ACHN (cell line): ENCODE measurements around the gene GALNT16.

Experiments
- DNase-seq: peaks from one replicate; pipeline ENCODE4 v3.0.0-alpha.2; 2015
- in situ Hi-C: cut with HindIII; loops from 2 replicates; pipeline ENCODE4 v1.10.0; 2017; ENCODE audit warnings: low sequenced_read_pairs, low pct_ligation_motif_present, low pct_unique_long_range_greater_than_20kb

GALNT16 gene

DNA sequence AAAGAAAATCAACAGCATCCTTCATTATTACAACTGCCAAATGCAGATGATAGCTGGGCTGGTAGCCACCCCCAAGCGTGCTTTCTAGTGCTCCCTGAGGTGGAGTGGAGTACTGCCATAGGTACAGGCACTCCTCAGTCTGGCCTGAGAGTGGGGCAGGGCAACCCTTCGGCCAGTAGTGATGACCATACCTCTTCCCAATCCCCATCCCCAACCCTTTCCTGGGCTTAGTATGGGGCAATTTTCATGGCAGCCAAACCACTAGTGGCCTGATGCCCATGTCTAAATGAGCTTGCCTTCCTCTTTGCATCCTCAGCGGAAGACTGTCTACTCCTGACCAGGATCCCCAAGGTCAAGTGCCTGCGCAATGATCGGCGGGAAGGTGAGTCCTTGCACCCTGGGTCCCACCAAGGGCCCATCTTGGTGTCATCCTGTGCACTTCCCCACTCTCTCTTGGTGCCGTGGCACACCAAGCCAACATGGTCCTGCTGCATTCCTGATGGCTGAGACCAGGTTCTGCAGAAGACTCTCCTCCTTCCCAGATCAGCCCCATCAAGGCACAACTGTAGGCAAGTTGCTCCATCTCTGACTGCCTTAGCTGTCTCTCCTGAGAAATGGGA is 65.8 kb downstream of the GALNT16 start:
- in situ Hi-C loops = no loop called here
- no peak for DNase-seq

DNA sequence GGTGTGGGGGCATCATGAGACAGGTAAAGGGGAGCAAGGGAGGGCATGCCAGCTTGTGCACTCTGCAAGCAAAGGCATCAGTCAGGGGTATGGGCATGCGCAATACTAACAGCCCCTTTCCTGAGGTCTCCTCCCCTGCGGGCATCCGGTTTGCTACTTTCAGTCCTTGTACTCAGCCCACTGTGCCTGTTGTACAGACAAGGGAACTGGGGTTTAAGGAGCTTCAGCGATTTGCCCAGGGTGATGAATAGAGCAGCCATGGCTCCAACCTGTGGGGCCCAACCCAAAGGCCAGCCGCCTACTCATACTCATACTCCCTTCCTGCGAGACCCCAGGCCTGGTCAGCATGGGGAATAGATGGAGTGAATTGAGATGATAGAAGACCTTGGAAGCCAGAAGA is 66.7 kb downstream of the GALNT16 start:
- DNase-seq = no peak
- in situ Hi-C loops = no loop called here

DNA sequence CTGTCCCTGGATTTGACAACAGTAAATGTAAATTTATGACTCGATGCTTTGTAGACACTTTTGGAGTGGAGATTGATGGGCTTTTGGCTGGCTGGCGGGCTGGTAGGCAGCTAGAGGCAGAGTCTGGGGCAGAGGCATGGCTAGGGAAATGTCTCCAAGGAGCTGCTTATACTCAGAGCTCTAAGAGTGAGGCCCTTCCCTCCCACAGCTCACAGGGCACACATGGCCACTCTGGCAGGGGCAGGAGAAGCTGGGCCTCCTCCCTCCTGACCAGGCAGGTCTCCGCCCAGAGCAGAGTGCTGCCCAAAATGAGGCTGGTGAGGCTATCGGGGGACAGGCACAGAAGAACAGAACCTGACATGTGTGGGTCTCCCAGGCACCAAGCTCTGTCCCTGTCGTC is 67.5 kb downstream of the GALNT16 start:
- no peak for DNase-seq
- in situ Hi-C loops = no loop called here

DNA sequence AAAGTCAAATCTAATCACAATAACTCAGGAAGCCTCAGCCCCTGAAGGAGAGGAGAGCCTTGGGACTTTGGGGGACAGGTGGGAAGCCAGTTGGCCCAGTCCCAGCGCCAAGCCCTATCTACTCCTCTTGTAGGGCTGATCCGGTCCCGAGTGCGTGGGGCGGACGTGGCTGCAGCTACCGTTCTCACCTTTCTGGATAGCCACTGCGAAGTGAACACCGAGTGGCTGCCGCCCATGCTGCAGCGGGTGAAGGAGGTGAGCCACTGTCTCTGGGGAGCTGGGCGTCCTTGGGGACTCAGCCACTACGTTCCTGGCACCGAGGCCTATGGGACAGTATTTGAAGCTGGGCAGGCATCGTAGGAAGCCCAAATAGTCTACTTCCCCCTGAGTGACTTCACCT is 68.4 kb downstream of the GALNT16 start:
- DNase-seq = no peak
- in situ Hi-C loops = no loop called here

DNA sequence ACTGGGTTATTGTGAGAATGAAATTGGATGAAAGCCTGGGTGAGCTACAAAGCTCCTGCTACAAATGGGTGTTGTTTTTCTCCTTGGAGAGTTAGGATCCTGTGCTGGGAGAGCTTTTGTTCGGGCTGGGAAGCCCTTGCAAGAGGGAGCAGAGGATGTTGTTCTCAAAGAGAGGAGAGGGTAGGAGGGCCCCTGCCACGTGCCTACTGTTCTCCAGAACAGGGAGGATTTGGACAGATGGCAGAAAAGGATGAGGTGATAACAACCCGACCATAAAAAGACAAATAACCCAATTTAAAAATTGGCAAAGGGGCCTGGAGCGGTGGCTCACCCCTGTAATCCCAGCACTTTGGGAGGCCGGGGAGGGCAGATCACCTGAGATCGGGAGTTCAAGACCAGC is 68.8 kb downstream of the GALNT16 start:
- in situ Hi-C loops = no loop called here

DNA sequence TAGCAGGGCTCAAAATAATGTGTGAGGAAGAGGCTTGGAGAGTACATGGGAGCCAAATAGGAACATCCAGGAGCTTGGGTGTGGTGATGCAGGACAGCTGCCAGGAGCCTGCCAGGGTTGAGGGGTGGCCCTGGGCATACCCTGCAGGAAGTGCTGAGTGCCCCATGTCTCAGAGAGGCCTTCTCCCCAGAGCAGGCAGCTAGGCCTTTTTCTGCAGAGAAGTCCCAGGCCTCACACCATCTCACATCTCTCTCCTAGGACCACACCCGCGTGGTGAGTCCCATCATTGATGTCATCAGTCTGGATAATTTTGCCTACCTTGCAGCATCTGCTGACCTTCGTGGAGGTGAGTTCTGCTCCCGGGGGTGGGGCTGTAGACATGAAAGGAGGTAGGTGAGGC is 71.2 kb downstream of the GALNT16 start:
- in situ Hi-C loops = no loop called here
- DNase-seq = no peak

More for the DNA sequence above, 68.8 kb downstream of the GALNT16 start:
- no peak for DNase-seq

DNA sequence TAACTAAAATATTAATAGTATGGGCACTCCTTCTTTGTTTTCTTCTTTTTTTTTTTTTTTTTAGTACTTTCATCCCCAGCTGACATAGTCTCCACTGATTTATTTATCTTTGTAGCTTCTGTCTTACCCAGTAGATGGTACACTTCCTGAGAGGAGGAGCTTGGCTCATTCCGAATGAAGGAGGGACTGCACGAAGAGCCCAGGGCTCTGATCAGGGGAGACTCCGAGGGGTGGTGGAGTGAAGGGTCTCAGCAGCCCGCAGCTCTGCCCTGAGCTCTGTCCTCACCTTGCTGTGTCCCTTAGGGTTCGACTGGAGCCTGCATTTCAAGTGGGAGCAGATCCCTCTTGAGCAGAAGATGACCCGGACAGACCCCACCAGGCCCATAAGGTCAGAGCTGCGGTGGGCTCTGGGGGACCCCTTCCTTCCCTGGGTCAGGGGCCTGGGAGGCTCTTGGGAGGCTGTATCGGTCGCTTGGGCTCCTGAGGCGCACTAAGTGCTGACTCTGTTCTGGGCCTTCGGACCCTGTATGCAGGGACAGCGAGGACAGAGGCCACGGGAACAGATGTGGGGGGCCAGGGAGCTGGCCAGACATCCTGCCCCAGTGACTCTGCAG is 72.9 kb downstream of the GALNT16 start:
- in situ Hi-C loops = no loop called here
- no peak for DNase-seq

DNA sequence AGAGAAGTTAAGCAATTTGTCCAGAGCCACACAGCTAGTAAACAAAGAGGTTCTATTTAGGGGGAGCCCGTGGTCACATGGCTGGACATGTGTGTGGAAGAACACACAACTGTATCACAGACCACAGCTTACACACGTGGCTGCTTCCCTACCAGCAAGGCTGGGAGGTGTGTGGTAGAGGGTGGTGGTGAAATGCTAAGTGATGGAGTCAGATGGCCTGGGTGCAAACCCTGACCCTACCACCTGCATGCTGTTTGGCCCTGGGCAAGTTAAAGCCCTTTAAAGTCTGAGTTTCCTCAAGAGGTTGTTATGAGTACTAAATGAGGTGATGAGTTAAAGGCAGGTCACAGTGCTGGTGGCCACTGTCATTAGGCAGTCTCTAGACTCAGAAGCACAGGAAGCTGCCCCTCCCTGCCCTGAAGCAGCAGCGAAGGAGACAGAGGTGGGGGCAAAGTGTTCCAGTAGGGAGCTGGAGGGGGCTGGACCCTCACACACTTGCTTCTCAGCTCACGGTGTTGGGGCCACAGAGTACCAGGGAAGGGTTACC is 73.9 kb downstream of the GALNT16 start:
- in situ Hi-C loops = no loop called here
- DNase-seq = no peak

DNA sequence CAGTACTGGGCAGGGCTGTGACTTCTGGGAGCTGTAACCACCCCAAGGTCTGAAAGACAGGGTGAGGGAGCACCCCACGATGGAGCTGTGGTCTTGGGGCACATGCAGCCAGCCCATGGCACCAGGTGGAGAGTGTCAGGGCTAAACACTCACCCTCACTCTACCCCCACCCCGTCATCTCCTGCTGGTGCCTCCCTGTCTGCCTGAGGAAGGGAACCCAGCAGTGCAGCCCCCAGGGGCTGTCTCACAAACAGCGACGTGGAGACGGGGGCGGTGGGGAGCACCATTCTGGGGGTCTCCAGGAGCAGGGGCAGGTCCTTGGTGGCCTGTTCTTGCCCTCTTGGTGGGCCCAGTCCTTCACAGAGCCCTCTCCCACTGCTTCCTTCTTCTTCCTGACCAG is 74.6 kb downstream of the GALNT16 start:
- DNase-seq = no peak
- in situ Hi-C loops = no loop called here

DNA sequence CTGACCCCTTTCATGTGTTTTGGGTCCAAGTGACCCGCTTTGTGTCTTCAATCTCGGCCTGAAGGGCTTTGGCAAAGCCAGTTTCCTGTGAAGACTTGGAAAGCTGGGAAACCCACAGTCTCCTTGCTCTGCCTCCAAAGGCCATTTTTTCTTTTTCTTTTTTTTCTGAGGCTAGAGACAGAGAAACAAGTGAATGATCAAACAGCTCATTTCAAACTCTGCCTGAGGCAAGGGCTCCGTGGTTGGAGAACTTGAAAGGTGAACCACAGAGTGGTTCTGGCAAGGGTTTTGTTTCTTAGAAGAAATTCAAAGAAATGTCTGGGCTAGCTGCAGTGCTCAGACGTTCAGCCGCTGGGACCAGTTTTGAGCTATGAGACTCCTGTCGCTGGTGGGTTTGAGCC is 75.4 kb downstream of the GALNT16 start:
- in situ Hi-C loops = no loop called here
- DNase-seq = no peak

DNA sequence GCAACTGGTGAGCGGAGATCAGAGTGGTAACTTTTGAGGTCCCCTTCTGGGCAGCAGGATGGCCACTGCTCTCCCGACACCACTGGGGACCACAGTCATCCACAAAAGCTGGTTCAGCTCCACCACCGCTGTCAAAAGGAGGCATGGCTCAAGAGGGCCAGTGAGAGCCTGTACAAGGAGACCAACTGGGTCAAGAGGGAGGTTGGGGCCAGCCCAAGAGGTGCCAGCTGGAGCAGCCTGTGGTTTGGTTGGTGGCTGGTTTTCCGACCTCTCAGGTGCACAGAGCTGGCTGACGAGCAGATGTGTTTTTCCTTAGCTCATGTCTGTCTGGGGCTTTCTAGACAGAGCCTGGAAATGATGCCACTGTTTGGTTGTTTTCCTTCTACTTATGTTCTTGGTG is 78.0 kb downstream of the GALNT16 start:
- in situ Hi-C loops = no loop called here
- no peak for DNase-seq

DNA sequence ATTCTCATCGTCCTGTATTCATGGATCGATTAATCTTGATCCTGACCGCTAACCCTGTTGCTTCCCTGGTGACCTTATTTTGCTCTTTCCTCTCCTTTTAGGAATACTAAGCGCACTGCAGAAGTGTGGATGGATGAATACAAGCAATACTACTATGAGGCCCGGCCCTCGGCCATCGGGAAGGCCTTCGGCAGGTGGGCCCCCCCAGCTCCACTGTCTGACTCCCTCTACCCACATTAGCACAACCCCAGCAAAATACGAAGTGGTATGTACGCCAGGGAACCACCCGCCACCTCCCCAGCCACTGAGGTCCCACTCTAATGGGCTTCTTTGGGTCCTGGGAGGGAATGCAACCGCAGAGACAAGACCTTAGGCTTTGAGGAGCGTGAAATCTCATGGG is 79.5 kb downstream of the GALNT16 start:
- no peak for DNase-seq
- in situ Hi-C loops = no loop called here

DNA sequence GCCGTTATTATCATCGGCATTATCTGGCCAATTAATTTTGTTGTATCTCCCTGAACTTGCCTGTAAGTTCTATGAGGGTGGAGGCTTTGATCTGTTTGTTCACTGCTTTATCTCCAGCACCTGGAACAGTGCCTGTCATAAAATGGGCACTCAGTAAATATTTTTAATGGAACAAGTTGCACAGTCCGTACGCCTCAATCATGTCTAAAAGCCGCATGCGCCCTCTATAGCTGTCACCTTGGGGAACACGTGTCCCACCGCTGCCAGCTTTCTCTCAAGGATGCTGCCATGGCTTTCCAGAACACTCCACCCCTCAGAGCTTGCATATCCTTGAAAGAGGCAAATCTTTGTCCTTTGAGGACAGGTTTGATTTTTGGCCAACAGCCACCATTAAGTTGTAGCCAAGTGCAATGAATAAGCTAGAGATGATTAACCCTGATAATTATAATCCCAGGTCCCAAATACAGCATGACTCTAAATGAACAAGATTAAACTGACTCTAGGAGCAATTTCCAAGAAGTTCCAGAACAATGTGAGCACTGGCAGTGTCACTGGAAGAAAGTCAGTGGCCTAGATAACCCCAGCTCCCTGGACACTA is 83.1 kb downstream of the GALNT16 start:
- DNase-seq = no peak
- in situ Hi-C loops = no loop called here

DNA sequence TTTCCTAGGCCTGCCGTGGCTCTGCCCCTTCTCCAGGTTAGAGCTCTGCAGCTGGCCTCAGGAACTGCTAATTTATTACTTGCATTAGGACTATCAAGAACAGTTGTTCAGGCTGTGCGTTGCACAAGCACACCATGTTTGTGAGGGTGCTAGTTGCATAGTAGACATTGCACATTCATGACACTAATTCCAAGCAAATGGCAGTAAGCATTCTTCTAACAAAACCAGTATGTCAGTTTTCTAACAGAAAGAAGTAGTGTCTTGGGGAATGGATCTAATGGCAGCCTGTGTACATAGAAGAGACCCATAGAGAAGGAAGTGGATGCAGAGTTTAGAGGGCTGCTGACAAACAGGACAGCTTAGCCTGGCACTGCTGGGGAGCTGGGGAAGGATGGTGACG is 84.2 kb downstream of the GALNT16 start:
- in situ Hi-C loops = no loop called here

DNA sequence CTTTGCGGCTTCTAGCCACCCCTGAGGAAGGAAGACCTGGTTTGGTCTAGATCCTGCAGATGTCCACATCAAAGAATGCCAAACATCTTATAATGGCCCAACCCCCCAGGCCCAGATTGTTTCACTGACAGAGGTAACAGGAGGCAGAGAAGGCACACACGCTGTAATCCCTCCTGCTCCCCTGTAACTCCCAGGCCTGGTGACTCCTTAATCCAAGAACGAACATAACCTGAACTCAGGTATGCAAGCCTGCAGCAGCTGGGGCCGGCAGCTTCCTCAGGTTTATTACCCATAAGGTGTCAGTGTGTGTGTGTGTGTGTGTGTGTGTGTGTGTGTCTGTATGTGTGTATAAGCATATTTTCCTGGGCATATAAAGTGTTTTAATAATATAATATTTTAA is 85.4 kb downstream of the GALNT16 start:
- DNase-seq = no peak
- in situ Hi-C loops = no loop called here

More for the DNA sequence above, 84.2 kb downstream of the GALNT16 start:
- DNase-seq = no peak

DNA sequence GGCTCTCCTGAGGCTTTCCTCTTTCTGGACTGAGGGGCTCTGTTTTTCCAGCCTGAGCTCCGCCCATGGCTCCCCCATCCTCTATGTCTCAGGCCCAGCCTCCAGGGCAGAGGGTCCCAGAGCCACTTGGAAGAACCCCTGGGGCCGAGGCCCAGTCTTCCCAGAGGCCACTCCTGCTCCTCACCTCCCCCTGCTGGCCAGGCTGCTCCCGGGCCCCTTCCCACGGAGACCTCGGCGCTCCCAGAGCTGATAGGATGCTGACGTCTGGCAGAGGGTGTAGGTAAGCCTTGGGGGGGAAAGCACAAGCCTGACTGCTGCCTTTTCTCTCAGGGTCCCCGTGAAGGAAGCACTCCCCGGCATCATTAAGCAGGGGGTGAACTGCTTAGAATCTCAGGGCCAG is 86.8 kb downstream of the GALNT16 start:
- in situ Hi-C loops = no loop called here
- DNase-seq = peak; percentile 36

DNA sequence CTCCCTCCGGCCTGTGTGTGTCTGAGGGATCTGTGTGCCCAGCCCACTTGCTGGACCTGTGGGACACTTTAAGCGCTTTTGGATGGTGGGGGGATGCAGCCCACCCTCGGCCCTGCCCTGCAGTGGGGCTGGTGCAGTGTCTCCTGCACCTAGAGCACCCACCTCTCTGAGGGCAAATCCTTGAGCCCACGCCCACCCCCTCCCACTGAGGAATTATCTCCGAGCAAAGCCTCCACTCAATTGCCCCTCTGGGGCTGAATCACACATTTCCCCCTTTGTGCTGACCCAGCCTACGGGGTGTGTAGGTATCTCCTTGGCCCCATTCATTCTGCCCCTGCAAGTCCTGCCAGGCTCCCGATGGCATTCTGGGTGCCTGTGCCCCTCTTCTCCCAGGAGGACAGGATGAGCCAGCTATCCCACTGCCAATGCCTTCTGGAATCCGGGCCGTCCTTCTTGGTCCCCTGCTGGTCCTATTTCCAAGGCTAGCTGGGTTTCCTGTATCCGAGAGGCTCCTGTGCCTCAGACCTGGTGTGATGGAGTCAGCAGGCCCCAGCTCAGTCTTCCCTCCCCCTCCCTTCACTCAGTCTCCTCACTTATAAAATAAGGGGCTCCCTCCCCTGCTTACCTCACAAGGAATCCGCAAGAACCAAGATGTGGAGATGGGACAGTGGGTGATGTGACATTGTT is 89.3 kb downstream of the GALNT16 start:
- no peak for DNase-seq
- in situ Hi-C loops = no loop called here

DNA sequence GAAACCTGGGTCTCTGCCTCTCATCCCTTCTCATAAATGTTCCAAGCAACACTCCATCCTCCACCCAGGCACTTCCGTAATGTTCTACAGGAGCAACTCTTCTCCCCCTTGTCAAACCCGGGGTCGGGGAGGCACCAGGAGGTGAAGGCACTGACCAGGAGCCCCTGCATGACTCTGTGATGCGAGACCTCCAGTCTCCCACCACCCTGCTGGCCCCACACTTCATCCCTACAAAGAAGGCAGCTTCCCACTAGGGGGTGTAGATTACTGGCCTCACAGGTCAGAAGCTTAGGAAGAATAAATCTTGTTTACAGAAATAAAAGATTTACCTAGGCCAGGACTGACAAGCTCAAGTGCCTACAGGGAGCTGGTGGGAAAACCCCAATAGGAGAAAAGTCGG is 90.9 kb downstream of the GALNT16 start:
- in situ Hi-C loops = no loop called here
- DNase-seq = no peak

DNA sequence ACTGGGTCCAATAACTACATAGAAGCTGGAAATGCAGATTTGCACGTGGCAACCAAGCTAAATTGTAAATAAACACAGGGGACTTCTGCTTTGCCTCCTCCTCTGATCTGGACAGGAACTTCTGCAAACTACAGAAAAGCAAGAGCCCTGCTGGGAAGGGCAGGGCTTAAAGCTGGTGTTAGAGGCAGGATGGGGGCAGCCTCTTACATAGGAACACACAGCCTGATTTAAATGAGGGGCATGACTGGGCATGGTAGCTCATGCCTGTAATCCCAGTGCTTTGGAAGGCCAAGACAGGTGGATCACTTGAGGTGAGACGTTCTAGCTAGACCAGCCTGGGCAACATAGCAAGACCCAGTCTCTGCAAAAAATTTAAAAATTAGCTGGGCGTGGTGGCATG is 91.4 kb downstream of the GALNT16 start:
- DNase-seq = no peak
- in situ Hi-C loops = no loop called here
